ENCODE measurements around the gene PLEKHA6. TPM values are rescaled to one million over a fixed set of nuclear protein-coding genes. Genes with fewer than 3 reads are reported as not detected.

Gene PLEKHA6
- total RNA-seq, 1 experiment from 2014 or later, result 5.5 TPM

- TF ChIP-seq REST (IDR thresholded peaks at IDR 0.05; ENCODE audit: insufficient read depth in 1 of 2, low read depth in 2 of 2, low read length in 1 of 2) (no peak), CTCF (IDR thresholded peaks at IDR 0.05) (no peak), TCF7L2 (IDR thresholded peaks at IDR 0.05; ENCODE audit: low read depth, low read length) (no peak), POLR2AphosphoS5 (IDR thresholded peaks at IDR 0.05; ENCODE audit: low read depth, low read length) (no peak), SIN3A (IDR thresholded peaks at IDR 0.05; ENCODE audit: borderline replicate concordance, insufficient read depth, low read depth, low read length) (no peak)
- H3K36me3 ChIP-seq (ENCODE audit: control insufficient read depth, insufficient read depth, low read length), result no peaks in the 10 kb centered on the region
- H3K27me3 ChIP-seq (ENCODE audit: control insufficient read depth, insufficient read depth, low read length), result no peaks in the 10 kb centered on the region
- no peaks in the 10 kb centered on the region for H3K9me3 ChIP-seq (ENCODE audit: control insufficient read depth, insufficient read depth, low read depth, low read length)
- DNase-seq (ENCODE audit: low read depth, low spot score) (no peak), ATAC-seq (no peak)
- intact Hi-C loops (cut with micrococcal nuclease; ENCODE audit: unreplicated experiment) (loop anchor here (10.0 kb wide), 1 partner anchor 113 kb away; no protein-coding TSS in a partner anchor), in situ Hi-C loops (cut with HindIII; ENCODE audit: low pct_unique_long_range_greater_than_20kb, low sequenced_read_pairs) (no loop called here)
- H3K27ac ChIP-seq (ENCODE audit: low read length), result no peak overlapping the region
- CTCF ChIA-PET, result no interaction called here
- no peak overlapping the region for H3K4me3 ChIP-seq (ENCODE audit: low read depth in 2 of 2, low read length in 2 of 2)
- BruUV-seq (replicated peaks), result no TSS peak
- H3K4me1 ChIP-seq (ENCODE audit: control insufficient read depth, insufficient read depth, low read length), result peaks cover 4% of the 10 kb centered on the region; the same call in 1 of the 2 replicates
- POLR2A ChIA-PET, result no interaction called here
Measured at GRCh38 chr1:204251926-204252689, 107.6 kb downstream of the PLEKHA6 start.

- Histone ChIP-seq H3K27ac (ENCODE audit: low read length) (no peak overlapping the region), H3K9me3 (ENCODE audit: control insufficient read depth, insufficient read depth, low read depth, low read length) (no peaks in the 10 kb centered on the region), H3K36me3 (ENCODE audit: control insufficient read depth, insufficient read depth, low read length) (no peaks in the 10 kb centered on the region), H3K4me1 (ENCODE audit: control insufficient read depth, insufficient read depth, low read length) (peaks cover 4% of the 10 kb centered on the region; the same call in 1 of the 2 replicates), H3K27me3 (ENCODE audit: control insufficient read depth, insufficient read depth, low read length) (no peaks in the 10 kb centered on the region), H3K4me3 (ENCODE audit: low read depth in 2 of 2, low read length in 2 of 2) (no peak overlapping the region)
- intact Hi-C loops (cut with micrococcal nuclease; ENCODE audit: unreplicated experiment), result loop anchor here (10.0 kb wide), 1 partner anchor 114 kb away; no protein-coding TSS in a partner anchor
- BruUV-seq (replicated peaks), result no TSS peak
- POLR2A ChIA-PET, result no interaction called here
- DNase-seq (ENCODE audit: low read depth, low spot score) (no peak), ATAC-seq (no peak)
- CTCF ChIA-PET, result no interaction called here
- TF ChIP-seq POLR2AphosphoS5 (IDR thresholded peaks at IDR 0.05; ENCODE audit: low read depth, low read length), result no peak
- no peak for TF ChIP-seq SIN3A (IDR thresholded peaks at IDR 0.05; ENCODE audit: borderline replicate concordance, insufficient read depth, low read depth, low read length)
- no peak for TF ChIP-seq REST (IDR thresholded peaks at IDR 0.05; ENCODE audit: insufficient read depth in 1 of 2, low read depth in 2 of 2, low read length in 1 of 2)
- TF ChIP-seq TCF7L2 (IDR thresholded peaks at IDR 0.05; ENCODE audit: low read depth, low read length), result no peak
- TF ChIP-seq CTCF (IDR thresholded peaks at IDR 0.05), result no peak
- in situ Hi-C loops (cut with HindIII; ENCODE audit: low pct_unique_long_range_greater_than_20kb, low sequenced_read_pairs), result no loop called here
Measured at GRCh38 chr1:204251286-204251685, 108.4 kb downstream of the PLEKHA6 start.

All from Panc1 (cell line).